GM12878 (cell line): ENCODE data around the gene SHISA6. TPM values are rescaled to one million over a fixed set of nuclear protein-coding genes. Genes with fewer than 3 reads are reported as not detected.

ENCODE experiments used
- ATAC-seq: fragments of 200-7000 bp; cut with Tn5 transposase; 3 replicates; pipeline ENCODE4 v1.9.1; 2020; ENCODE audit warnings: mild to moderate bottlenecking, moderate library complexity
- BruUV-seq: library from RNA; stranded (reverse); fragments of 400-500 nt; replicated peaks from 2 replicates; lab custom pipeline; 2021; lab: Mats Ljungman, UMichigan
- CTCF ChIA-PET: fragments of 300-600 bp; sonication (Branson Sonifier 250); formaldehyde crosslinking; extraction: SDS; loops from one replicate; lab custom pipeline; 2021; ENCODE audit warnings: inconsistent platforms; lab: Yijun Ruan, JAX
- POLR2A ChIA-PET: fragments of 350-600 bp; formaldehyde crosslinking; extraction: SDS; loops from one replicate; lab custom pipeline; 2021; ENCODE audit warnings: inconsistent platforms; lab: Charles Lee
- RAD21 ChIA-PET: fragments of 300-600 bp; sonication (Branson Sonifier 250); formaldehyde crosslinking; loops from one replicate; lab custom pipeline; 2023; ENCODE audit warnings: antibody characterized with exemption; ENCODE audit not compliant: unreplicated experiment; lab: Charles Lee
- SMC1A ChIA-PET: fragments of 300-600 bp; sonication (Branson Sonifier 250); formaldehyde crosslinking; loops from one replicate; lab custom pipeline; 2023; ENCODE audit not compliant: unreplicated experiment, uncharacterized antibody; lab: Charles Lee
- DNase-seq: peaks from one replicate; pipeline ENCODE4 v3.0.0-alpha.2; 2011; ENCODE audit warnings: low read depth, low spot score
- FAIRE-seq: peaks from 3 replicates; lab custom pipeline; 2011; peaks lifted over from hg19 to GRCh38; lab: Jason Lieb, UNC
- H2AFZ ChIP-seq: 2 replicates; pipeline ENCODE4 v1.6.0; 2011; ENCODE audit warnings: low read depth, low read length, control low read depth; ENCODE audit not compliant: control insufficient read depth
- H3K27ac ChIP-seq: 2 replicates; pipeline ENCODE4 v1.5.1; 2011; ENCODE audit warnings: control low read depth; ENCODE audit not compliant: control insufficient read depth, insufficient read depth
- H3K27me3 ChIP-seq, 2 experiments: replicated peaks in 1 of 2; 2 replicates each; pipeline versions ENCODE4 v1.6.0 to v1.6.1; 2011; ENCODE audit warnings: low read length in 1 of 2; ENCODE audit not compliant: control insufficient read depth in 2 of 2, insufficient read depth in 2 of 2
- H3K36me3 ChIP-seq, 2 experiments: 2 replicates each; pipeline ENCODE4 v1.5.1; 2011; ENCODE audit warnings: low read length in 1 of 2; ENCODE audit not compliant: control insufficient read depth in 2 of 2, insufficient read depth in 2 of 2
- H3K4me1 ChIP-seq: 2 replicates; pipeline ENCODE4 v1.6.1; 2011; ENCODE audit warnings: mild to moderate bottlenecking, low read length, moderate library complexity, mixed read lengths; ENCODE audit not compliant: control insufficient read depth, insufficient read depth
- H3K4me2 ChIP-seq: 2 replicates; pipeline ENCODE4 v1.6.0; 2011; ENCODE audit warnings: control low read depth; ENCODE audit not compliant: control insufficient read depth, insufficient read depth
- H3K4me3 ChIP-seq: fragments of 200-600 bp; sonication (generic); 2 replicates; pipeline ENCODE4 v1.5.1; 2016
- H3K79me2 ChIP-seq: 2 replicates; pipeline ENCODE4 v1.6.0; 2011; ENCODE audit warnings: low read length; ENCODE audit not compliant: control insufficient read depth, insufficient read depth
- H3K9ac ChIP-seq: 2 replicates; pipeline ENCODE4 v1.8.0; 2011; ENCODE audit warnings: low read length, control low read depth, mixed read lengths; ENCODE audit not compliant: control insufficient read depth, insufficient read depth
- H3K9me3 ChIP-seq: replicated peaks from 3 replicates; pipeline ENCODE4 v1.5.1; 2011; ENCODE audit warnings: mild to moderate bottlenecking, low read length; ENCODE audit not compliant: control insufficient read depth, insufficient read depth
- H4K20me1 ChIP-seq: 2 replicates; pipeline ENCODE4 v1.6.0; 2011; ENCODE audit not compliant: control insufficient read depth, insufficient read depth
- BHLHE40 ChIP-seq, 2 experiments: fragments of 450-650 bp in 1 of 2; IDR thresholded peaks; 2 replicates each; pipeline ENCODE4 v1.6.1; 2011 to 2017; ENCODE audit warnings: low read depth in 2 of 2, borderline replicate concordance in 1 of 2, improper control_type of control experiment in 1 of 2, low read length in 1 of 2, mild to moderate bottlenecking in 1 of 2
- CUX1 ChIP-seq: IDR thresholded peaks from 2 replicates; pipeline ENCODE4 v1.6.1; 2012; ENCODE audit warnings: improper control_type of control experiment, low read depth, low read length; ENCODE audit not compliant: insufficient replicate concordance
- E2F8 ChIP-seq: fragments of 450-650 bp; IDR thresholded peaks from 2 replicates; pipeline ENCODE4 v1.6.1; 2018; ENCODE audit warnings: mild to moderate bottlenecking, low read depth, moderate library complexity; ENCODE audit not compliant: partially characterized antibody
- E4F1 ChIP-seq: fragments of 450-650 bp; IDR thresholded peaks from 2 replicates; pipeline ENCODE4 v1.6.1; 2018; ENCODE audit warnings: borderline replicate concordance, mild to moderate bottlenecking; ENCODE audit not compliant: partially characterized antibody
- HDAC6 ChIP-seq: fragments of 200-600 bp; sonication (generic); IDR thresholded peaks from one replicate; pipeline ENCODE4 v1.8.0; 2017; ENCODE audit warnings: antibody characterized with exemption; ENCODE audit not compliant: unreplicated experiment
- IKZF2 ChIP-seq, 2 experiments: fragments of 450-650 bp; IDR thresholded peaks; 2 replicates each; pipeline ENCODE4 v1.6.1; 2017; ENCODE audit warnings: mild to moderate bottlenecking in 2 of 2, moderate library complexity in 2 of 2
- IRF4 ChIP-seq: IDR thresholded peaks from 2 replicates; pipeline ENCODE4 v1.6.1; 2011; ENCODE audit warnings: low read depth, low read length
- KAT2A ChIP-seq: conservative IDR thresholded peaks from 2 replicates; pipeline ENCODE4 v1.6.1; 2011; ENCODE audit warnings: low read depth, low read length; ENCODE audit not compliant: control insufficient read depth
- KDM1A ChIP-seq: fragments of 200-600 bp; sonication (generic); IDR thresholded peaks from 2 replicates; pipeline ENCODE4 v1.6.1; 2016; ENCODE audit warnings: borderline replicate concordance
- NBN ChIP-seq: fragments of 450-650 bp; IDR thresholded peaks from 2 replicates; pipeline ENCODE4 v1.6.1; 2016
- NR2C1 ChIP-seq: fragments of 450-650 bp; IDR thresholded peaks from 2 replicates; pipeline ENCODE4 v1.6.1; 2017; ENCODE audit warnings: antibody characterized with exemption, mild to moderate bottlenecking, moderate library complexity
- SPI1 ChIP-seq: IDR thresholded peaks from 2 replicates; pipeline ENCODE4 v1.6.1; 2011; ENCODE audit warnings: low read depth, mild to moderate bottlenecking, low read length, moderate library complexity, borderline replicate concordance; ENCODE audit not compliant: insufficient read depth
- YBX1 ChIP-seq: fragments of 450-650 bp; IDR thresholded peaks from 2 replicates; pipeline ENCODE4 v1.6.1; 2016; ENCODE audit warnings: antibody characterized with exemption
- ZNF217 ChIP-seq: fragments of 450-650 bp; IDR thresholded peaks from 2 replicates; pipeline ENCODE4 v1.6.1; 2017; ENCODE audit warnings: antibody characterized with exemption, mild to moderate bottlenecking
- WGBS: methylation state at CpG from one replicate; pipeline ENCODE4 v1.1.6; 2016; ENCODE audit warnings: low lambda C conversion rate; ENCODE audit not compliant: insufficient replicate concordance, insufficient coverage; ENCODE audit errors: missing lambda C conversion rate; 5-methylcytosine and 5-hydroxymethylcytosine counted together
- in situ Hi-C: fragments of 300-500 bp; cut with MboI; formaldehyde crosslinking; loops from 9 replicates; pipeline ENCODE4 v1.14.3; 2018; ENCODE audit warnings: mixed read lengths
- intact Hi-C: fragments of 100-400 bp; cut with micrococcal nuclease; formaldehyde crosslinking; loops from one replicate; pipeline ENCODE4 v1.14.2; 2022; ENCODE audit not compliant: unreplicated experiment
- polyA plus RNA-seq, 11 experiments: library from polyadenylated mRNA; depleted of rRNA in 4 of 11; unstranded in 6 of 11; stranded (reverse) in 5 of 11; fragments of >200 nt; fragmentation: Nextera tagmentation in 4 of 11; fragmentation: Illumina TruSeq in 1 of 11; extraction: Ambion mirVana in 4 of 11; extraction: Trizol in 1 of 11; gene quantifications; 1 replicate in 1 of 11; 2 replicates in 10 of 11; pipeline versions ENCODE4 v1.2.1 to v1.2.3, GENCODE V29; 2011 to 2016; ENCODE audit warnings: inconsistent platforms in 2 of 11, missing spikeins in 2 of 11, low read depth in 1 of 11
- total RNA-seq, 4 experiments: library from RNA; depleted of rRNA in 3 of 4; stranded (reverse); fragments of >200 nt in 3 of 4; fragmentation: Illumina TruSeq in 1 of 4; extraction: Trizol in 1 of 4; gene quantifications; 2 replicates each; pipeline versions ENCODE4 v1.2.1 to v1.2.3, GENCODE V29; 2013 to 2021

SHISA6 gene
- total and polyA plus RNA-seq, 10 of the 15 experiments (the other 5 are each of a cell fraction or from before 2014, with no cell fraction given) = not detected

GRCh38 chr17:11461993-11462548 lies 221.1 kb downstream of the SHISA6 start:
- no peak overlapping the region for H3K4me3 ChIP-seq
- H3K36me3 ChIP-seq = no peaks in the 10 kb centered on the region
- no TSS peak for BruUV-seq
- no peaks in the 10 kb centered on the region for H3K27me3 ChIP-seq
- ChIA-PET POLR2A (no interaction called here), RAD21 (no interaction called here), CTCF (no interaction called here), SMC1A (no interaction called here)
- no peak for TF ChIP-seq IRF4
- no peak for TF ChIP-seq ZNF217
- TF ChIP-seq HDAC6 = no peak
- TF ChIP-seq YBX1 = no peak
- TF ChIP-seq SPI1 = no peak
- TF ChIP-seq KAT2A = no peak
- no peak for TF ChIP-seq KDM1A
- no peak for TF ChIP-seq CUX1
- TF ChIP-seq NBN = no peak
- TF ChIP-seq NR2C1 = no peak
- no peak for TF ChIP-seq IKZF2 (IDR thresholded peaks at IDR 0.05)
- no peak for TF ChIP-seq E2F8
- TF ChIP-seq E4F1 = no peak
- no peak for TF ChIP-seq BHLHE40 (IDR thresholded peaks at IDR 0.05; ENCODE audit: borderline replicate concordance in 1 of 2, low read depth in 2 of 2, low read length in 1 of 2)
- no peak overlapping the region for H3K4me2 ChIP-seq
- in situ Hi-C loops = no loop called here
- DNase-seq (no peak), FAIRE-seq (no peak), ATAC-seq (no peak)
- H3K27ac ChIP-seq = no peak overlapping the region
- H3K9ac ChIP-seq = no peak overlapping the region
- 61% methylated on average over 1 of the region's 1 CpG for WGBS
- no peaks in the 10 kb centered on the region; the same call in 2 of the 3 replicates for H3K9me3 ChIP-seq
- H2AFZ ChIP-seq = no peak overlapping the region
- no peaks in the 10 kb centered on the region for H4K20me1 ChIP-seq
- no peaks in the 10 kb centered on the region for H3K4me1 ChIP-seq
- no peaks in the 10 kb centered on the region for H3K79me2 ChIP-seq
- intact Hi-C loops = no loop called here
